Heart left ventricle (tissue), 13 donors: ENCODE measurements around the gene GDI1.

ENCODE experiments used
- POLR2A ChIP-seq, 2 donors: fragments of 450-650 bp; IDR thresholded peaks; one replicate each; pipeline ENCODE4 v1.6.1; 2017; ENCODE audit warnings: antibody characterized with exemption in 2 of 2, mild to moderate bottlenecking in 2 of 2, moderate library complexity in 2 of 2
- TF ChIP-seq, protein P1 (sequence below), 12 donors: fragments of 200-600 bp; sonication (generic) in 4 of 12; IDR thresholded peaks; one replicate each; pipeline versions ENCODE4 v1.5.0 to v1.8.0; 2018 to 2022; ENCODE audit warnings: antibody characterized with exemption in 12 of 12, mild to moderate bottlenecking in 5 of 12
- donor health status: ischemic (EF 13 %, LVEDD 7.1; RV severe dilation, severe dysfunction).
- donor health status: DM: no; HTN: yes; CAD: no.
- donor health status: DM: no; HTN: no; CAD: no.
- donor health status: ischemic (EF 25% LVEDD 6.9; RV normal size, moderate dysfunction).
- donor health status: ischemic (EF 25% LVEDD 5.7; RV mildly dilated, moderate dysfunction).
- donor health status: ischemic (EF 35%, LVEDD 5.7; RV mildly dilated, moderate dysfunction).
- donor health status: nonischemic (EF 11% LVEDD 7.7; RV severe dilation, severe dysfunction).
- donor health status: DM: yes; HTN: yes; CAD: no.
- donor health status: PGD.
- donor health status: ischemic (EF 29% LVEDD 5.4; RV normal size, mild dysfunction).
- donor health status: nonischemic (EF 23%, LVEDD 6.1; RV moderate dilation, normal function).

- TF ChIP-seq, protein P1, sequence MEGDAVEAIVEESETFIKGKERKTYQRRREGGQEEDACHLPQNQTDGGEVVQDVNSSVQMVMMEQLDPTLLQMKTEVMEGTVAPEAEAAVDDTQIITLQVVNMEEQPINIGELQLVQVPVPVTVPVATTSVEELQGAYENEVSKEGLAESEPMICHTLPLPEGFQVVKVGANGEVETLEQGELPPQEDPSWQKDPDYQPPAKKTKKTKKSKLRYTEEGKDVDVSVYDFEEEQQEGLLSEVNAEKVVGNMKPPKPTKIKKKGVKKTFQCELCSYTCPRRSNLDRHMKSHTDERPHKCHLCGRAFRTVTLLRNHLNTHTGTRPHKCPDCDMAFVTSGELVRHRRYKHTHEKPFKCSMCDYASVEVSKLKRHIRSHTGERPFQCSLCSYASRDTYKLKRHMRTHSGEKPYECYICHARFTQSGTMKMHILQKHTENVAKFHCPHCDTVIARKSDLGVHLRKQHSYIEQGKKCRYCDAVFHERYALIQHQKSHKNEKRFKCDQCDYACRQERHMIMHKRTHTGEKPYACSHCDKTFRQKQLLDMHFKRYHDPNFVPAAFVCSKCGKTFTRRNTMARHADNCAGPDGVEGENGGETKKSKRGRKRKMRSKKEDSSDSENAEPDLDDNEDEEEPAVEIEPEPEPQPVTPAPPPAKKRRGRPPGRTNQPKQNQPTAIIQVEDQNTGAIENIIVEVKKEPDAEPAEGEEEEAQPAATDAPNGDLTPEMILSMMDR (IDR thresholded peaks at IDR 0.05) = no peak
- no peak for TF ChIP-seq POLR2A (IDR thresholded peaks at IDR 0.05)
These were observed 49.1 kb downstream of the GDI1 start for GRCh38 chrX:154486052-154486395.
